Naive B cell (primary cell): Measurements from ENCODE around the gene MGMT. TPM values are rescaled to one million over a fixed set of nuclear protein-coding genes. Genes with fewer than 3 reads are reported as not detected.

Source experiments
- ATAC-seq, 2 donors: fragments of 150-1000 bp; cut with Tn5 transposase; 2 replicates each; pipeline ENCODE4 v1.10.0; 2021; ENCODE audit warnings: low read depth in 2 of 2, mild to moderate bottlenecking in 2 of 2, moderate library complexity in 2 of 2
- DNase-seq: peaks from one replicate; pipeline ENCODE4 v3.0.0; 2022
- H3K27ac Mint-ChIP-seq, 6 donors: one replicate each; pipeline ENCODE4 v1.8.0; 2020 to 2022; ENCODE audit warnings: mild to moderate bottlenecking in 6 of 6, mixed read lengths in 6 of 6, moderate library complexity in 5 of 6, inconsistent platforms in 2 of 6
- H3K27me3 Mint-ChIP-seq, 3 donors: one replicate each; pipeline ENCODE4 v1.8.0; 2021 to 2022; ENCODE audit warnings: mixed read lengths in 3 of 3, mild to moderate bottlenecking in 1 of 3
- H3K36me3 Mint-ChIP-seq, 2 donors: one replicate each; pipeline ENCODE4 v1.8.0; 2020 to 2022; ENCODE audit warnings: mixed read lengths in 2 of 2, inconsistent platforms in 1 of 2, mild to moderate bottlenecking in 1 of 2
- H3K4me1 Mint-ChIP-seq, 3 donors: one replicate each; pipeline ENCODE4 v1.8.0; 2020 to 2022; ENCODE audit warnings: mixed read lengths in 3 of 3, inconsistent platforms in 1 of 3, mild to moderate bottlenecking in 1 of 3, moderate library complexity in 1 of 3
- H3K4me3 Mint-ChIP-seq, 8 donors: one replicate each; pipeline ENCODE4 v1.8.0; 2020 to 2022; ENCODE audit warnings: mild to moderate bottlenecking in 8 of 8, mixed read lengths in 8 of 8, moderate library complexity in 8 of 8, inconsistent platforms in 2 of 8
- H3K9me3 Mint-ChIP-seq, 7 donors: one replicate each; pipeline ENCODE4 v1.8.0; 2020 to 2022; ENCODE audit warnings: mixed read lengths in 7 of 7, mild to moderate bottlenecking in 5 of 7, inconsistent platforms in 2 of 7, moderate library complexity in 1 of 7
- polyA plus RNA-seq, 6 donors: library from polyadenylated mRNA; unstranded; fragments of 300-500 nt; fragmentation: Illumina TruSeq; gene quantifications; one replicate each; pipeline ENCODE4 v1.2.3, GENCODE V29; 2021; ENCODE audit warnings: low read depth in 6 of 6

The MGMT gene
- polyA plus RNA-seq, 6 donors from 2014 or later = 29.3 to 46.2 (median 38.2) TPM

DNA sequence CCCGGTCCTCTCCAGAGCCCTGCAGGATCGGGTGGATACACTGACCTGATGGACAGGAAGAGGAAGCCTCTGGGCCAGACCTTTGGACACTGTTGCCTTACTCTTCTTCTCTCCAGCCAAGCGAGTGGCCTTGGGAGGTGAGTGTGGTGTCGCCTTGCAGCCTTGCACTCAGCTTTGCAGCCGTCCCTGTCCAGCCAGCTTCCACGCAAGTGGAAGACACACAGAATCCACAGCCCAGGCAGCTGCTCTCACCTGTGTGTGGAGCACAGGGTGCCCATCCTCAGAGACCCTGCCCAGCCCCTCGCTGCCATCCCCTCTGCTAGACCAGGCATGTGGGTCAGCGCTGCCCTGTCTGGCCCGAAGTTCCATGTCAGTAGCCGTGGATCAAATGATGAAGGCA lies 258.0 kb downstream of the MGMT start:
- Mint-ChIP-seq H3K27ac (no peak overlapping the region), H3K9me3 (peaks cover 0 to 42% (median 28%) of the 10 kb centered on the region in 7 donors), H3K4me1 (no peaks in the 10 kb centered on the region), H3K36me3 (peaks cover 28 to 47% of the 10 kb centered on the region in 2 donors), H3K27me3 (no peaks in the 10 kb centered on the region), H3K4me3 (no peak overlapping the region)
- ATAC-seq (no peak), DNase-seq (no peak)

DNA sequence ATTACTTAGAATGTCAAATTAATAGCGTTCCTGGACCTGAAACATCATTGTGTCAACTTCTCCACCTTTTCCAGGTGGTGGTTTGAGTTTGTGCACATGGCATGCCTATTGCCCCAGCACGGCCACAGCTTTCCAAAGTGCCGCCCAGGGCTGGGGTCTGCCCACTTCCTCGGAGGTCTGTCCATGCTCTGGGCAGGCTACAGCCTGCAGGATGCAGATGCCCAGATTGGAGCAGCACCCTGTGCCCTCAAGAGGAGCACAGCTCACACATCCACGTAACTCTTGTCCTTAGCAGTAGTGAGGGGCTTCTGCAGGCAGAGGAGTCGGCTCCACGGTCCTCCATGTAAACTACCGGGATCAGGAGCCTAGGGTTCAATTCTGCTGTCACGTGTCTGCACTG lies 258.4 kb downstream of the MGMT start:
- H3K27ac Mint-ChIP-seq = no peak overlapping the region
- ATAC-seq = no peak
- H3K4me3 Mint-ChIP-seq = no peak overlapping the region
- H3K36me3 Mint-ChIP-seq = peaks cover 27 to 45% of the 10 kb centered on the region in 2 donors
- H3K27me3 Mint-ChIP-seq = no peaks in the 10 kb centered on the region
- DNase-seq = no peak
- peaks cover 0 to 41% (median 26%) of the 10 kb centered on the region in 7 donors for H3K9me3 Mint-ChIP-seq
- H3K4me1 Mint-ChIP-seq = no peaks in the 10 kb centered on the region

DNA sequence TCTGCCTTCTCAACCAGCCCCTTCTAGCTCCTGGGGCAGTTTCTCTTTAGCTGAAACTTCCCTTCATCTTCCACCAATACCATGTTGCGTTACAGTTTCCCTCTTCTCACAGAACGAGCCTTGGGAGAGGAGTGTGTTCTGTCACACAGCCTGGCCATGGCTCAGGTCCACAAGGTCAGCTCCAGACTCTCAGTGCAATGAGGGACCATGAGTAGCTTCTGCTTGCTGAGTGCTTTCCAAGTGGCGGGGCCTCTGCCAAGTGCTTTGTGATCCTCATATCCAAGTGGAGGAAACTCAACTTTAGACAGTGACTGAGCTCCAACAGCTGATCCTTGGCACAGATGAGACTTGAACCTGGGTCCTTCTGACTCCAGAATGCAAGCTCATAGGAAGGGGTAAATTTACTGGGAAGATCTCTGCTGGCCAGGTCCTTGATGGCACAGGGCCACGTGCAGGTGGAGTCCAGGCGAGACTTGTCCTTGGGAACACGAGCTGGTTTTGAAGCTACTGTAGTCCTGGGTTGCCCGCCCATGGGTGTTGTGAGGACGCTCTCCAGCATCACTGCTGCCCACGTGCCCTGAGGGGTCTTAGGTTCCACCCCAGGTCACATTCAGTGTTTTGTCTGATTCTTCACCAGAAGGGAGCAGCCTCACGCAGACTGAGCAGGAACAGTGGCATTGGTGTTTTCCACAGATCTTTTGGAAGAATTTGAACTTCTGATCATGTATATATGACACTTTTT lies 259.0 kb downstream of the MGMT start:
- Mint-ChIP-seq H3K27ac (no peak overlapping the region), H3K36me3 (peaks cover 21 to 40% of the 10 kb centered on the region in 2 donors), H3K4me1 (no peaks in the 10 kb centered on the region), H3K27me3 (no peaks in the 10 kb centered on the region), H3K9me3 (peaks cover 0 to 35% (median 20%) of the 10 kb centered on the region in 7 donors), H3K4me3 (no peak overlapping the region)
- DNase-seq = no peak
- no peak for ATAC-seq

DNA sequence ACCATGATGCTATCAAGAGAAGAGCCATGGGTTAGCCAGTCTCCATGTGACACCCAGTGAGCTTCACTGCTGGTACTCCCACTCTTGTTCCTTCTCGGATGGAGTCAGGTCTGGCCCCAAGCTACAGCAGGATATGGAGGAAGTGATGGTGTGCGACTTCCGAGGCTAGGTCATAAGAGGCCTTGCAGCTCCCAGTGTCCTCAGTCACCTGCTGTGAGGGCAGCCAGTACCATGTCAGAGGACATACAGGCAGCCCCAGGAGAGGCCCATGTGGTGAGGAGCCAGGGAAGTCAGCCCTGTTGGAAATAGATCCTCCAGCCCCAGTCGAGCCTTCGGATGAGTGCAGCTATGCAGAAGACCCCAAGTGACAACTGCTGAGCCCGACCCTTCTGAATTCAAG lies 260.0 kb downstream of the MGMT start:
- Mint-ChIP-seq H3K27ac (no peak overlapping the region), H3K36me3 (peaks cover 14 to 32% of the 10 kb centered on the region in 2 donors), H3K9me3 (peaks cover 0 to 34% (median 16%) of the 10 kb centered on the region in 7 donors), H3K4me1 (no peaks in the 10 kb centered on the region), H3K4me3 (no peak overlapping the region), H3K27me3 (no peaks in the 10 kb centered on the region)
- DNase-seq (no peak), ATAC-seq (no peak)

DNA sequence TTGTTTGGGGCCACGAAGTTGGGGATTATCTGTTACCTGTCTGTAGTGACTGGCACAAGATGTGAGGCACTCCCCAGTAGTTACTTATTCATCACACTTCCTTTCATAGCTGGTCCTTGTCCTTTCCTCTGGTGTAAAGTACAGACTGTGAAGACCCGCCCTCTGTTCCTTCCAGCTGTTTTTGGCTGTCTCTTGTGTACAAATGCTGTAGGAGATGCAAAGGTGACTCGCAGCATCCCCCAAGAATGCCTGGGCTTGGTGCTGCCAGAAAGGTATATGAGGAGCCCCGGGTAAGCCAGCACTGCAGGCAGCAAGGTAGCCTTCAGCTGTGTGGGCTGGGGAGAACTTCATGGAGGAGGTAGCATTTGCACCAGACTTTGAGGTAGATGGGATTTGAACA lies 260.5 kb downstream of the MGMT start:
- no peak for ATAC-seq
- H3K27ac Mint-ChIP-seq = no peak overlapping the region
- peaks cover 14 to 32% of the 10 kb centered on the region in 2 donors for H3K36me3 Mint-ChIP-seq
- no peak for DNase-seq
- H3K27me3 Mint-ChIP-seq = no peaks in the 10 kb centered on the region
- H3K4me1 Mint-ChIP-seq = no peaks in the 10 kb centered on the region
- H3K4me3 Mint-ChIP-seq = no peak overlapping the region
- H3K9me3 Mint-ChIP-seq = peaks cover 0 to 31% (median 16%) of the 10 kb centered on the region in 7 donors

DNA sequence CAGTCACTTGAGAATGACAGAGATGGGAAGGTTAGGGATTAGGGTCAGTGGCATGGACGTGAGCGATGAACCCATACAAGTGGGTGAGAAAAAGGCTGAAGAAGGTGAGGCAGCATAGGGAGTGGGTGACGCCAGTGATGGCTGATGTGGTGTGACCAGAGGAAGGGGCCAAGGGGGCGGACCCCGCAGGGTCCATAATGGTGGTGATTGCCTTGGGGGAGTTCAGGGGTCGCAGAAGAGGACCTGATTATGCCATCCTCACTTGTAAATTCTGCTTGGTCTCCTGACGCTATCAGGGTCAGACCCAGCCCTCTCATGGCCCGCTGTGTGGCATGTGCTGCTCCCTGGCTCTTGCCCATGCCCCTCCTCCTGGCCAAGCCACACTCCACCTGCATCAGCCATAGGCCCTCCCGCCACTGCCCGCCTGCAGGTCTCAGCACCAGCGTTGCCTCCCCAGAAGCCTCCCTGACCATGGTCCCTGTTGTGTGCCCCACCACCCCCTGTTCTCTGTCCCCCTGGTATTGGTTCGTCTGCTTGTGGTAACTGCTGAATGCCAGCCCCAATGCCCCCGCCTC lies 261.3 kb downstream of the MGMT start:
- Mint-ChIP-seq H3K4me3 (no peak overlapping the region), H3K36me3 (peaks cover 14 to 28% of the 10 kb centered on the region in 2 donors), H3K27me3 (no peaks in the 10 kb centered on the region), H3K27ac (peak overlapping the region in 1 of 6 donors; percentile 47), H3K9me3 (peaks cover 0 to 29% (median 16%) of the 10 kb centered on the region in 7 donors), H3K4me1 (no peaks in the 10 kb centered on the region)
- DNase-seq = no peak
- ATAC-seq = no peak

DNA sequence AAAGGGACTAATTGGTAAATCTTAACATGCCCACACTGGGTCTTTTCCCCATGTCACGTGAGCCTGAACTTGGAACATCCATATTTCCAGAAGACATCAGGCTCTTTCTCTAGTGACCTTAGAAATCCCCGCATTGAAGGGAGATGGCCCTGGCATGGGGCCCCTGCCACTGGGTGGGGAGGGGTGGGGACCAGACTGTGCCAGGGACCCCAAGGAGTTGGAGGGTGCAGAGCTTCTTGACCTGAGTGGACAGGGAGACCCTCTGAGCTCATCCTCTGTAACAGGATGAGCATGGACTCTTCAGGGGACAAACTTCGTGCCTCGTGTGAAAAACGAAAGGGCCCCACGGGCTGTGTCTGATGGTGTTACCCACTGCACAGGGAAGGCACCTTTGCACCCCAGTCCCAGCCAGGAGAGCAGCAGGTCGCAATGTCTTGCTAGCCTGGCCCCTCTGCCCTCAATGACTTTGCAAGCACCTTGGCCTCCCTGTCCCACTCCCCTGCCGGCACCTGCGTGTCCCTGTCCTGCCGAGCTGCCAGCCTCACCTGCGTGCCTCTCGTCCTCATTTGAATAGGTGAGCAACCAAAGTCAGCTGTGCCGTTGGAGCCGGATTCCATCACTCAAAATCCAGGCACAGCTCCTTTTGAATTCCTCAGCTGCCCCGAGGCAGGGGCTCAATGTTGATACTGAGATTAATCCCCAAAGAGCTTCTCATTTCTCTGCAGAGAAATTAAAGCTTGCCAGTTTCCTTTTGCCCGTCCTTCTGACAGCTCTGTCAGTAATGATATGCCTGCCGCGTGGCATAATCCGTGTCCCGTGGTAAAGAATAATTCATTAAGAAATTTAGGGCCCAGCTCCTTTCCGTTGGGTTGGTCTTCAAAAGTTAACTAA lies 262.1 kb downstream of the MGMT start:
- Mint-ChIP-seq H3K4me3 (no peak overlapping the region), H3K27ac (no peak overlapping the region), H3K4me1 (no peaks in the 10 kb centered on the region), H3K9me3 (peaks cover 0 to 29% (median 16%) of the 10 kb centered on the region in 7 donors), H3K27me3 (no peaks in the 10 kb centered on the region), H3K36me3 (peaks cover 14 to 25% of the 10 kb centered on the region in 2 donors)
- DNase-seq = no peak
- no peak for ATAC-seq

DNA sequence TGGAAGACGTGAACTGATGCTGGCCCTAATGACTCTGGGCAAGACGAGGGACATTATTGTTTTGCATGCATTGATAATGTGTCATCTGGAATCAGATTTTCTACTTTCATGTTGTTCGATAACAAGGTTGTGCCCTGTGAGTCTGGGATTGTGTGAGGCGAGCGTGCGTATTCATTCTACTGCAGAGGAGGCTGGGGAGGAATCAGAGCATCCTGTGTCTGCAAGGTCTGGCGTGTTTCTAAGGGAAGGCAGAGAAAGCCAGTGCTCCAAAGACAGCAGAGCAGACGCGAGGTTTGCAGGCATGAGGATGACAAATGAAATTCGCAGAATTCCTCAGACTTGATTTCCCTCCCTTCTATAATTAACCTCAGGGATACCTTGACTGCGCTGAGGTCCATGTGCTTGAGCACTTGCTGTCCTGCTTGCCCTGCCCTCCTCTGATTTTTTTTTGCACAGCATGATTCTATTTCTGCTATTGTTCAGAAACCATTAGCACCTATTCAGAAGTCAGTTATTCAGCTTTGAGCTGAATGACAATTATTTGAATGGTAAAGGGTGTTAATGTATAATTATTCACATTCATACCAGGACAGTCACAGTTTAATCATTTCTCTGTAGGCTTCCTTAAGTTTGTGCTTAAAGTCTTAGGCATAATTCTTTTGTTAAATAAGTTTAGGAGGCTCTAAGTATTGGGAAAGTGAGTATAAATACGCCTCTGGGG lies 263.4 kb downstream of the MGMT start:
- no peak overlapping the region for H3K27ac Mint-ChIP-seq
- peaks cover 0 to 29% (median 17%) of the 10 kb centered on the region in 7 donors for H3K9me3 Mint-ChIP-seq
- no peak for ATAC-seq
- DNase-seq = no peak
- no peak overlapping the region for H3K4me3 Mint-ChIP-seq
- H3K36me3 Mint-ChIP-seq = peaks cover 9 to 15% of the 10 kb centered on the region in 2 donors
- H3K4me1 Mint-ChIP-seq = no peaks in the 10 kb centered on the region
- H3K27me3 Mint-ChIP-seq = no peaks in the 10 kb centered on the region

DNA sequence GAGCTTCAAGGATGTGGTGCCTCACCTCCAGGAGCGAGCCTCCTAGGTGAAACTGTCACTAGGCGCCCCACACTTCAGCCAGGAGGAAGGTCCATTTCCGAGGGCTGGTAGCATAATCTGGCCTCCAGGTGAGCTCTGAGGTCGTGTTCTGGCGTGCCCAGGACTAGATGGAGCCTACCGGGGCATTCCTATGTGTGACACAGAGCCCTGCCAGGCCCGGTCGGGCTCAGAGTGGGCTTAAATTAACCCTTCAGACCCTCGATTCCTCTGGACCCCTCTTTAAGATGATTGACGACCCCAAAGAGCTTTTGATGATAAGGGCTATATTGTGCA lies 263.9 kb downstream of the MGMT start:
- H3K27ac Mint-ChIP-seq = no peak overlapping the region
- no peaks in the 10 kb centered on the region for H3K27me3 Mint-ChIP-seq
- H3K9me3 Mint-ChIP-seq = peaks cover 0 to 26% (median 16%) of the 10 kb centered on the region in 7 donors
- no peak overlapping the region for H3K4me3 Mint-ChIP-seq
- no peak for DNase-seq
- H3K36me3 Mint-ChIP-seq = peaks cover 4 to 12% of the 10 kb centered on the region in 2 donors
- no peaks in the 10 kb centered on the region for H3K4me1 Mint-ChIP-seq
- no peak for ATAC-seq

DNA sequence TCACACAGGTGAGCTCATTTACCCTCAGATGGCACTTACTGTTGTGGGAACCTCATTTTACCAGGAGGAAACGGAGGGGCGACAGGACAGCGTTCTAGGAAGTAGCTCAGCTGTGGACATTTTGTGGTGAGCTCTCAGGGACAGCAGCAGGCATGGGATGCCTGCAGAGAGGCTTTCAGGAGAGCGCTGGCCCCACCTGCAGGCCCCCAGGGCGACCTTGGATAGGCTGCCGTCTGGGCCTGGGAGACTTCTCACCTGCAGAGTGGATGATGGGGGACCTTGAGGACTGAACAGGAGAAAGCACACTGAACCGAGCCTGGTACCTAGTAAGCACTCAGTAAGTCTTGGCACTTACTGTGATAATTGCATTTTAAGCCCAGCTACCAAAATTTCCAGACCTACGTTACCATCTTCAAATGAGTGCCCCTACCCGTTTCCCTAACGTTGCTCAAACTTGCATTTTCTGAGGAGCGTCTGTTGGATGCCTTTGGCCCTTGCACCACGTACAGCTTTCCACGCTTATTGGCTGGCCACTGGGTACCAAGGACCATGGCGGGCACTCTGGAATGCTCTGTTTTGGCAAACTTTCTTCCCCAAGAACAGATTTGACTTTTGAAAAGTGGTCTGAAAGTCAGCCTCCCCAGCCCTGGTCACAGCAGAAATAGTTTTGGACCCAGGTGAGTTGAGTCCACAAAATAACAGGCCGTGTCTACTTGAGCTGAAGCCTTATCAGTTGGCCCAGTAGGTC lies 273.7 kb downstream of the MGMT start:
- no peak overlapping the region for H3K4me3 Mint-ChIP-seq
- H3K36me3 Mint-ChIP-seq = peaks cover 10 to 27% of the 10 kb centered on the region in 2 donors

DNA sequence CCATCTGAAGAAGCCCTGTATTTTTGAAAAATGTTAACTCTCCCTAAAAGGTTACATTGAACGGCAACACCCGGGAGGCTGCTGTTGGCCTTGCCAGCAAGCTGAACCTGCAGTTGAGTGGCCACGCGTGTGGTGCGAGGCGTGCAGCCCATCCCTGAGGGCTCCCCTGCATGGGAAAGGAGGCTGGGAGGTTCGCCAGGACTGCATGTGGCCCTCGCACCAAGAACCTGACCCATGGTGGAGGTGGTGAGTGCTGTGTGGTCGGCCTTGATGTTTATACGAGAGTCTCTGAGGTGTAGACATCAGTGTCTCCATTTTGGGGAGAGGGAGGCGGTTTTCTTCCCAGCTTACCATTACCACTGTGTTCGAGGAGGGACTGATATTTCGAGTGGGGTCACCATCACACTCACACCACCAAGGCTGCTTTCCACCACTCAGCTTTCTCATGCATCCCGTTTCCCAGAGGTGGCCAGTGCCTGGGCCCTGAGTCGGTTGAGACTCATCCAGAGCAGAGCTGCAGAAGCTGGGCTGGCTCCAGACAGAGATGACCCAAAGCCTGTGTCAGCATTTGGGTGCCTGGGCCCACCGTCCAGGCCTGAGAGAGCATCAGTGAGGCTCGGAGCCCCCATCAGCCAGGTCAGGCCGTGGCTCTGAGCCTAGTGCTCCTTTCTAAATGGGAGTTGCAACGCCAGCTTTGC lies 274.4 kb downstream of the MGMT start:
- H3K27ac Mint-ChIP-seq = no peak overlapping the region
- H3K9me3 Mint-ChIP-seq = peaks cover 4 to 27% (median 11%) of the 10 kb centered on the region in 7 donors
- peaks cover 6 to 21% (median 18%) of the 10 kb centered on the region in 3 donors for H3K4me1 Mint-ChIP-seq
- H3K27me3 Mint-ChIP-seq = no peaks in the 10 kb centered on the region
- no peak for DNase-seq
- no peak for ATAC-seq
- H3K4me3 Mint-ChIP-seq = no peak overlapping the region
- peaks cover 14 to 27% of the 10 kb centered on the region in 2 donors for H3K36me3 Mint-ChIP-seq

More for the DNA sequence above, 273.7 kb downstream of the MGMT start:
- ATAC-seq (no peak), DNase-seq (no peak)
- Mint-ChIP-seq H3K4me1 (peaks cover 6 to 21% (median 18%) of the 10 kb centered on the region in 3 donors), H3K9me3 (peaks cover 4 to 25% (median 6%) of the 10 kb centered on the region in 7 donors), H3K27ac (no peak overlapping the region), H3K27me3 (no peaks in the 10 kb centered on the region)
